ENCODE data around the gene CAMTA1.

CAMTA1 gene

DNA sequence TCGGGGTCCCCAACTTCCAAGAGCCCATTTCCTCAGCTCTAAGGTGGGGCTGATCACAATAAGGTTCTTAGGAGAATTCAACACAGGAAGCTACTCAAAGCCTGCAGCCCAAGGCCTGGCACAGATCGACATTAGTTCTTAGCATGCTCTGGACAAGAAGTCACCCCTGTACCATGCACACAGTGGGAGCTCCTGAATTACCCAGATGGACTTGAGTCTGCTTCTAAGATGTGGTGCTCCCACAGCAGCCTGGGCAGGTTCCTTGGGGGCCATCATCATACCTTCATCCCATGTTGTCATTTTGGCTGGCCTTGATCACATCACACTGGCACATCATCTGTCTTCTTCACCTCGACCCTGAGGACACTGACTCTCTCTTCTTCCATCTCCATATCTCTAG is 832.6 kb downstream of the CAMTA1 start:
- no peak for DNase-seq (ENCODE audit: extremely low spot score)
- CTCF ChIA-PET = no interaction called here
- TF ChIP-seq NFRKB (IDR thresholded peaks at IDR 0.05) (no peak), L3MBTL2 (conservative IDR thresholded peaks at IDR 0.05) (no peak), ARNT (IDR thresholded peaks at IDR 0.05) (no peak), FOXA1 (IDR thresholded peaks at IDR 0.05) (no peak), LEF1 (IDR thresholded peaks at IDR 0.05; ENCODE audit: borderline replicate concordance) (no peak), CTBP1 (IDR thresholded peaks at IDR 0.05; ENCODE audit: borderline replicate concordance) (no peak), TARDBP (IDR thresholded peaks at IDR 0.05) (no peak), HDGF (IDR thresholded peaks at IDR 0.05; ENCODE audit: borderline replicate concordance) (no peak), ZNF384 (IDR thresholded peaks at IDR 0.05) (no peak), SP1 (IDR thresholded peaks at IDR 0.05) (no peak), BHLHE40 (IDR thresholded peaks at IDR 0.05; ENCODE audit: borderline replicate concordance) (no peak), FOXK2 (IDR thresholded peaks at IDR 0.05) (no peak), FOXM1 (IDR thresholded peaks at IDR 0.05; ENCODE audit: borderline replicate concordance) (no peak), SUZ12 (IDR thresholded peaks at IDR 0.05) (no peak), ELF4 (IDR thresholded peaks at IDR 0.05) (no peak)
- TF ChIP-seq, protein P1, sequence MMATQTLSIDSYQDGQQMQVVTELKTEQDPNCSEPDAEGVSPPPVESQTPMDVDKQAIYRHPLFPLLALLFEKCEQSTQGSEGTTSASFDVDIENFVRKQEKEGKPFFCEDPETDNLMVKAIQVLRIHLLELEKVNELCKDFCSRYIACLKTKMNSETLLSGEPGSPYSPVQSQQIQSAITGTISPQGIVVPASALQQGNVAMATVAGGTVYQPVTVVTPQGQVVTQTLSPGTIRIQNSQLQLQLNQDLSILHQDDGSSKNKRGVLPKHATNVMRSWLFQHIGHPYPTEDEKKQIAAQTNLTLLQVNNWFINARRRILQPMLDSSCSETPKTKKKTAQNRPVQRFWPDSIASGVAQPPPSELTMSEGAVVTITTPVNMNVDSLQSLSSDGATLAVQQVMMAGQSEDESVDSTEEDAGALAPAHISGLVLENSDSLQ (IDR thresholded peaks at IDR 0.05) = no peak
- POLR2A ChIA-PET = no interaction called here

DNA sequence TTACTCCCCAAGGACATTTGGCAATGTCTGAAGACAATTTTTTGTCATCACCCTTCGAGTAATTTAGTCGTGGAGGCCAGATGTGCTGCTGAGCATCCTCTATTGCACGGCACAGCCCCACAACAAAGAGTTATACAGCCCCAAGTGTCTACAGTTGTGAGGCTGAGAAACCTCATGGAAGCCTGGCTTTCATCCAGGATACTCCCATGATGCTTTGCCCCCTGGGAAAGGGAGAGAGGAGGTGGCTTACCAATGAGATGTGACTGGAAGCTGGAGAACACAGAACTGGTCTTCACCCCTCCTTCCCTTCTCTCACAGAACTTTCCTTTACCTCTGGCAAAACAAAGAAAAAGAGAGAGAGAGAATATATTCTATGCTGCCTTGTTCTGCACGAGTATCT is 834.9 kb downstream of the CAMTA1 start:
- DNase-seq (ENCODE audit: extremely low spot score) = no peak
- TF ChIP-seq CTBP1 (IDR thresholded peaks at IDR 0.05; ENCODE audit: borderline replicate concordance) = no peak
- TF ChIP-seq ELF4 (IDR thresholded peaks at IDR 0.05) = no peak
- no peak for TF ChIP-seq LEF1 (IDR thresholded peaks at IDR 0.05; ENCODE audit: borderline replicate concordance)
- no peak for TF ChIP-seq L3MBTL2 (conservative IDR thresholded peaks at IDR 0.05)
- no peak for TF ChIP-seq SUZ12 (IDR thresholded peaks at IDR 0.05)
- no peak for TF ChIP-seq FOXA1 (IDR thresholded peaks at IDR 0.05)
- TF ChIP-seq HDGF (IDR thresholded peaks at IDR 0.05; ENCODE audit: borderline replicate concordance) = no peak
- TF ChIP-seq, protein P1 (IDR thresholded peaks at IDR 0.05) = no peak
- no peak for TF ChIP-seq SP1 (IDR thresholded peaks at IDR 0.05)
- TF ChIP-seq BHLHE40 (IDR thresholded peaks at IDR 0.05; ENCODE audit: borderline replicate concordance) = no peak
- TF ChIP-seq FOXK2 (IDR thresholded peaks at IDR 0.05) = no peak
- no peak for TF ChIP-seq FOXM1 (IDR thresholded peaks at IDR 0.05; ENCODE audit: borderline replicate concordance)
- TF ChIP-seq TARDBP (IDR thresholded peaks at IDR 0.05) = no peak
- no peak for TF ChIP-seq ARNT (IDR thresholded peaks at IDR 0.05)
- TF ChIP-seq ZNF384 (IDR thresholded peaks at IDR 0.05) = no peak
- no peak for TF ChIP-seq NFRKB (IDR thresholded peaks at IDR 0.05)
- CTCF ChIA-PET = no interaction called here
- POLR2A ChIA-PET = no interaction called here

GRCh38 chr1:7621334-7622219 is 836.3 kb downstream of the CAMTA1 start:
- TF ChIP-seq L3MBTL2 (conservative IDR thresholded peaks at IDR 0.05) (no peak), HDGF (IDR thresholded peaks at IDR 0.05; ENCODE audit: borderline replicate concordance) (no peak), CTBP1 (IDR thresholded peaks at IDR 0.05; ENCODE audit: borderline replicate concordance) (no peak), ZNF384 (IDR thresholded peaks at IDR 0.05) (no peak), TARDBP (IDR thresholded peaks at IDR 0.05) (no peak), SP1 (IDR thresholded peaks at IDR 0.05) (no peak), SUZ12 (IDR thresholded peaks at IDR 0.05) (no peak), BHLHE40 (IDR thresholded peaks at IDR 0.05; ENCODE audit: borderline replicate concordance) (no peak), ELF4 (IDR thresholded peaks at IDR 0.05) (no peak), FOXM1 (IDR thresholded peaks at IDR 0.05; ENCODE audit: borderline replicate concordance) (no peak), LEF1 (IDR thresholded peaks at IDR 0.05; ENCODE audit: borderline replicate concordance) (no peak), ARNT (IDR thresholded peaks at IDR 0.05) (no peak), FOXA1 (IDR thresholded peaks at IDR 0.05) (no peak), FOXK2 (IDR thresholded peaks at IDR 0.05) (no peak), NFRKB (IDR thresholded peaks at IDR 0.05) (no peak)
- TF ChIP-seq, protein P1 (IDR thresholded peaks at IDR 0.05) = no peak
- CTCF ChIA-PET = no interaction called here
- no peak for DNase-seq (ENCODE audit: extremely low spot score)
- POLR2A ChIA-PET = no interaction called here

DNA sequence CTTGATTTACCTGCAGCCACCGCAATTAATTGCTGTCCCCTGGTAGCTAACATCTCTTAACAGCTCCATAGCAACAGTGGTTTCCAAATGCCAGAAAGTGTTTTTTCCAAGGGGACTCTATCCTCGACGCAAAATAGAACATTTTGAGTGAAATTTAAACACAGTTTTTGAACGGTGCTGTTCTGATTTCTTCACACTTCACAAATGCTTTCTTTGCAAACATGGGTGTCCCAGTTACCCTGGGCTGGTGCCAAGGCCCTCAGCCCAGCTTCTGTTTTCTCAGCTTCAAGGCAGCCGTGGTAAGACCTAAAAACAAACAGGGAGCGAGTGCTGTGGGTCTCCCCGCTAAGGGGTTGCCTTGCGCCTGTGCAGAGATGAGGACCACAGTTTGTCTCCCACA is 838.6 kb downstream of the CAMTA1 start:
- TF ChIP-seq ELF4 (IDR thresholded peaks at IDR 0.05) = no peak
- TF ChIP-seq ARNT (IDR thresholded peaks at IDR 0.05) = no peak
- TF ChIP-seq, protein P1 (IDR thresholded peaks at IDR 0.05) = no peak
- no peak for DNase-seq (ENCODE audit: extremely low spot score)
- CTCF ChIA-PET = interaction anchor here (0.7 kb wide), 1 partner anchor 28 kb away, joined by 3 read pairs; no protein-coding TSS in a partner anchor
- POLR2A ChIA-PET = no interaction called here

DNA sequence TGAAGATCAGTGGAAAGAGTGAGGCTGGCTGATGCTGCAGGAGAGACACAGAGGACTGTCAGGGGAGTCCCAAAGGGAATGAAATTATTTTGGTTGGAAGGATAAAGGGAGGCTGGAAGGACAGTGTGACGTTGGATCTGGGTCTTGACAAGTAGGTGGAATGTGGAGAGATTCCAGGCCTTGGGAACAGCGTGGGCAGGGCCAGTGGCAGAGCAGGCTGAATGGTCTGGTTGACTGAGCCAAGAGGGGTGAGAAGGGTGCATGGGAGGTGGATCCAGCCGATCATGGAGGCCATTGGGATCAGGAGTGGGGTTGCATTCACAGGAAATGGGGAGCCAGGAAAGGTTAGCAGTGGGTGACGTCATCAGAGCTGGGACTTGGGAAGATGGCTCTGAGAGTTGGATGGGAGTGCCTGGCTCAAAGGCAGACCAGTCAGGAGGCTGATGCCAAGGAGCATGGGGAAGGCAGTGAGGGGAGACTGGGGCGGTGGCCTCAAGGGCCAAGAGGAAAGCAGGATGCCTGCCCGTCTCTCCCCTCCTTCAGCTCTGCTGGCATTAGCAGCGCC is 839.6 kb downstream of the CAMTA1 start:
- no peak for TF ChIP-seq FOXK2 (IDR thresholded peaks at IDR 0.05)
- TF ChIP-seq FOXM1 (IDR thresholded peaks at IDR 0.05; ENCODE audit: borderline replicate concordance) = no peak
- no peak for TF ChIP-seq SUZ12 (IDR thresholded peaks at IDR 0.05)
- no peak for TF ChIP-seq L3MBTL2 (conservative IDR thresholded peaks at IDR 0.05)
- TF ChIP-seq BHLHE40 (IDR thresholded peaks at IDR 0.05; ENCODE audit: borderline replicate concordance) = no peak
- TF ChIP-seq NFRKB (IDR thresholded peaks at IDR 0.05) = no peak
- no peak for TF ChIP-seq LEF1 (IDR thresholded peaks at IDR 0.05; ENCODE audit: borderline replicate concordance)
- TF ChIP-seq, protein P1 (IDR thresholded peaks at IDR 0.05) = no peak
- no peak for TF ChIP-seq SP1 (IDR thresholded peaks at IDR 0.05)
- TF ChIP-seq HDGF (IDR thresholded peaks at IDR 0.05; ENCODE audit: borderline replicate concordance) = no peak
- no peak for TF ChIP-seq ELF4 (IDR thresholded peaks at IDR 0.05)
- TF ChIP-seq CTBP1 (IDR thresholded peaks at IDR 0.05; ENCODE audit: borderline replicate concordance) = no peak
- CTCF ChIA-PET = no interaction called here
- DNase-seq (ENCODE audit: extremely low spot score) = no peak
- POLR2A ChIA-PET = no interaction called here
